CD4-positive, alpha-beta T cell treated with Interferon gamma for 1 hour (primary cell): ENCODE data around the gene KMT5B.
"Not testable (repeated sequence)": the region's sequence is repeated elsewhere in the genome, so short reads cannot be mapped to it uniquely, and the experiment has no call there.

Experiments used
- DNase-seq: peaks from one replicate; pipeline ENCODE4 v3.0.0-alpha.2; 2020

Gene KMT5B

GRCh38 chr11:68213135-68213515 is at the start of gene KMT5B:
TSS of gene KMT5B (minus strand) at chr11:68213296. CDS start at chr11:68190076, 23,220 bp downstream.
- peak; percentile 2 for DNase-seq

DNA sequence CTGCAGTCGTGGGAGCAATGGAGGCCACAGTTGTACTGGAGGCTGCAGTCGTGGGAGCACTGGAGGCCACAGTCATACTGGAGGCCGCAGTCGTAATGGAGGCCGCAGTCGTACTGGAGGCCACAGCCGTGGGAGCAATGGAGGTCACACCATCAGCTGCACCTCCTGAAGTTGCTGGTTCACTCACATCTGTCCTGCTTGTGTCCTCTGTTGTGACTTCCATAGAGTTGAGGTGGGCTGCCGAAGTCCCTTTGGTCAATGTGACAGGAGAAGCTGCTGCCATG is 49.4 kb upstream of the KMT5B start:
- no peak for DNase-seq

DNA sequence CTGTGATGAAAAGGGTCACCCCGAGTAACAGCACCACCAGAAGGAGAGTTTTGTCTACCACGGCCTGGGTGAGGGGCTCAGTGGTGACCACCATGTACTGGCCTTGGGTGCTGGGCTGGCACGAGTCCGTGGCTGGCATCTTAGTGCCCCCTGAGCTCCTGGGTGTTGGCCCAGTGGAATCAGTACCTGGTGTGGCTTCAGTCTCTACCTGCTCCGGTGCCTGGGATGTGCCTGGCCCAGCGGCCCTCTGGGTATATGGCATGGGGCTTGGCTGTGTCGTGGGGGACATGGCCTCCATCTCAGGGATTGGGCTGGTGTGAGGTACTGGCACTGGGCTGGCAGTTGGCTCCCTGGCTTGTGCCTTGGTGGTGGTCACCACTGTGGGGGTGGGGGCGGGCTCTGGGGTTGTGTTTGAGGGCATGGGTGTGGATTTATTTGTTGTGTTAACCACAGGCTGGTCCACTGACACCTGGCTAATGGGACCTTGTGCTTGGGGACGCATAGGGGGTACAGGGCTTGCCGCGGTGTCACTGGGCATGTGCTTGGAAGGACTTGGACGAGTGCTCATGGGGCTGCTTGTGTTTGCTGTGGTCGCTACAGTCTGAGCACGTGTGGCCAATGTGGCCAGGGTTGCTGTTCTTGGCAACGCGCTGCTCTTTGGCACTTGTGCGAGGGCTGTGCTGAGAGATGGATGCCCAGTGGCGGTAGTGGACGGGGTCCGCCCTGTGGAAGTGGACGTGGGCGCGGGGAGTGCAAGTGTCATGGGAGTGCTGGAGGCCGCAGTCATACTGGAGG is 48.9 kb upstream of the KMT5B start:
- DNase-seq: no peak

DNA sequence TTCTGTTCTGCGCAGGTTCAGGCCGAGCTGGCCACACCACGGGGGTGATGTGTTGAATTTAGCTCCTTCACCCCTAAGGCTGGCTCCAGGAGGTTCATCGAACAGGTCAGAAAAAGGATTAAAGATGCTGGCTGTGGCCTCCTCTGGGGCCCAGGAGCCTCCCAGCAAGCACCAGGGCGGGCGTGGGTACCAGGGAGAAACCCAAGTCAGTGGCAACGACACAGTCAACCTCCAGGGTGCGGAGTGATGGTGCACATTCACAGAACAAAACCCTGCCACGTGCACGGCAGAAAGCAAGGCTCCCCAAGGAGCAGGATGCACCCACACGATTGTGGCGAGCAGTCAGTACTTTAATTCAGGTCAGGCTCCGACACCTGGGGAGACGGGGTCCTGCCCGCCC is 47.9 kb upstream of the KMT5B start:
- DNase-seq: no peak

DNA sequence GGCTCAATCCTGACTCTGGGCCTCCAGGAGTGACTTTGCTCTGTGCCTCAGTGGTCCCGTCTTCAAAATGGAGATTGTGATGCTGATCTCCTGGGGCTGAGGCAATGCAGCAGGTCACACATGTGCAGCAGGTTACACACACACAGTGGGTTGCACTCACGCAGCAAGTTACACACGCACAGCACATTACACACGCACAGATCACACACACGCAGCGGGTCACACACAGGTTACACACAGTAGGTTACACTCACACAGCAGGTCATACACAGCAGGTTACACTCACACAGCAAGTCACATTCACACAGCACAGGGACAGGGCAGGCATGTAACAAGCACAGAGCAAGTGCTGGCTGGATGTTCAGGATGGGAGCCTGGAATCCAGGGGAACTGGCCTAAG is 47.4 kb upstream of the KMT5B start:
- no peak for DNase-seq

GRCh38 chr11:68259122-68259959 is 46.2 kb upstream of the KMT5B start:
- no peak for DNase-seq

DNA sequence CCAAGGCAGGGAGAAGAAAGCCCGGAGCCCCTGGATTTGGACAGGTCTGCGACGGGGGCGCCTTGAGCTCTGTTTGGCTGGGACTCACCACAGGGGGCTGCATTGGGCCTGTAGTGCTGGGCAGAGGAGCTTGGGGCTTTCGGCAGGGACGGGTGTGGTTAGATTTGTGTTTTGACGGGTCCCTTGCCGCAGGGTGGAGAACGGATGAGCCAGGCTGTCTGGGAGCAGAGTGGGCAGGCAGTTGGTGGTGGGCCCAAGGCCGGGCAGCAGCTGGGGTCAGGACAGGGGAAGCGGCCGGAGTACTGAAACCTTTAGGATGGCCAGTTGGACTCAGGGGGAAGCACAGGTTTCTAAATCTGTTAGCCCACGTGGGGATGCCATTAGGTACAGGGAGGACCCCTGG is 45.3 kb upstream of the KMT5B start:
- DNase-seq: no peak

DNA sequence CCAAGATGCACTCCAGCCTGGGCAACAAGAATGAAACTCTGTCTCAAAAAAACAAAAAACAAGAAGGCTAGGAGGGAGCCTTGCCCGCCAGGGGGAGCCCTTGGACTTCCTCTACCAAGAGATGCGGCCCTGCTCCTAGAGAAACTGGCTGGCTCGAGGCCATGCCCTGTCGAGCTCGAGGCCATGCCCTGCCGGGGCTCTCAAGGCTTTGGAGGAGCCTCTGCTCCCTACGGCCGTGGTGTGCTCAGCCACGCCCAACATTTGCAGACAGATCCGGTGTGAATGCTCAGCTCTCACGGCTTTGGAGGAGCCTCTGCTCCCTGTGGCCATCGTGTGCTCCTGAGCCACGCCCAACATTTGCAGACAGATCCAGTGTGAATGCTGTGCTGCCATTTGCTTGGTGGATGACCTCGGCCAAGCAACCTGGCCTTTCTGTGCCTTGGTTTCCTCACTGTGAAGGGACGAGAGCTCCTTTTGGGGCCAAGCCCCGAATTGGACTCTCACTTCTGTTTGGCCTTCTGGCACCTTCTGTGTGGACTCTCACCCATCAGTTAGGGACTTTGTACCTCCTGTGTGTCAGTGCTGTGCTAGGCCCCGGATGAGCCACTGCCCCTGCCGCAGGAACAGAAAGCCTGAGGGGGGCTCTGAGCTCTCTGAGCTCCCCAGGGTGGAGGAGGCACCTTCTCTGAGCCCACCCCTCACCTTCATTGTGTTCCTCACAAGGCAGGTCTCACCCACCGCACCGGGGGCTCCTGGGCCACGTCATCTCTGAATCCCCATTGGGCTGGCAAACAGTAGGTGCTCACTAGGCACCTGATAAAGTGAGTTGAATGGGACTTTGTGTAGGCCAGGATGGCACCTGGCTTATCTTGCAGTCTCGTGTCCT is 44.6 kb upstream of the KMT5B start:
- peak; percentile 89 for DNase-seq

GRCh38 chr11:68256331-68256741 is 43.2 kb upstream of the KMT5B start:
- DNase-seq: no peak

- DNase-seq: no peak
Observed at GRCh38 chr11:68255526-68255925, 42.4 kb upstream of the KMT5B start.

GRCh38 chr11:68254421-68254820 is 41.3 kb upstream of the KMT5B start:
- no peak for DNase-seq

DNA sequence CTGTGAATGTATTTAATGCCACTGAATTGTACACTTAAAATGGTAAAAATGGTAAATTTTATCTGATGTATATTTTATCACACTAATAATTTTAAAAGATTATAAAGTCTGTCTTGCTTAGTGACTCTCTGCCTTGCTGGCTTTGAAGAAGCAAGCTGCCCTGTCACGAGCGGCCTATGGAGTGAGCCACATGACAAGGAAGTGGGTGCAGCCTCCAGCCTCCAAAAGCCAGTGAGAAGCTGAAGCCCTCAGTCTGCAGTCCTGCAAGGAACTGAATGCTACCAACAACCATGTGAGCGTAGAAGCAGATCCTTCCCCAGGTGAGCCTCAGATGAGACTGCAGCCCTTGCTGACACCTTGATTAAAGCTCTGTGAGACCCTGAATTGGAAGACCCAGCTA is 38.7 kb upstream of the KMT5B start:
- DNase-seq: no peak

DNA sequence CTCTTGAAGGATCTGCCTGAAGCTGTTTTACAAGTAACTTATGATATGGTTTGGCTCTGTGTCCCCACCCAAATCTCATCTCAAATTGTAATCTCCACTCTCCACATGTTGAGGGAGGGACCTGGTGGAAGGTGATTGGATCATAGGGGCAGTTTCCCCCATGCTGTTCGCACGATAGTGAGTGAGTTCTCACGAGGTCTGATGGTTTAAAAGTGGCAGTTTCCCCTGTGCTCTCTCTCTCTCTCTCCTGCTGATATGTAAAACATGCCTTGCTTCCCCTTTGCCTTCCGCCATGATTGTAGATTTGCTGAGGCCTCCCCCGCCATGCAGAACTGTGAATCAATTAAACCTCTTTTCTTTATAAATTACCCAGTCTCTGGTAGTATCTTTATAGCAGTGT is 31.8 kb upstream of the KMT5B start:
- DNase-seq: not testable (repeated sequence)

GRCh38 chr11:68243847-68244246 is 30.8 kb upstream of the KMT5B start:
- DNase-seq: not testable (repeated sequence)

GRCh38 chr11:68242616-68243015 is 29.5 kb upstream of the KMT5B start:
- no peak for DNase-seq

DNA sequence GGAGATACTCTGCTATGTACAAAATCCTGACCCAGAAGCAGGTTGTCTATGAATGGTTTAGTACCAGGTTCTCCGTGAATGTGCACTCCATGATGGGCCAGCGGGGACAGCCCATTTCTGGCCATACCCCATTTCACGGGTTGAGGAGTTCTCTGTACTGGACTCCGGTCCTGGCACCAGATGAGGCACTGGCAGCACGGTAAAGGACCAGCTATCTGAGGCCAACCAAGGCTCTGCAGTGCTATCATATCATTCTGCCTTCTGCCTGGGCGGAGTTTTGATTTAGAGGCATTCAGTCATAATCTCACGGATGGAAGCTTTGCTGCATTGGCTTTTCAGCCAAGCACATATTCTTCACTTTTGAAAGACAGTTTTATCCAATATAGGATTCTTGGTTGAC is 18.5 kb upstream of the KMT5B start:
- no peak for DNase-seq

DNA sequence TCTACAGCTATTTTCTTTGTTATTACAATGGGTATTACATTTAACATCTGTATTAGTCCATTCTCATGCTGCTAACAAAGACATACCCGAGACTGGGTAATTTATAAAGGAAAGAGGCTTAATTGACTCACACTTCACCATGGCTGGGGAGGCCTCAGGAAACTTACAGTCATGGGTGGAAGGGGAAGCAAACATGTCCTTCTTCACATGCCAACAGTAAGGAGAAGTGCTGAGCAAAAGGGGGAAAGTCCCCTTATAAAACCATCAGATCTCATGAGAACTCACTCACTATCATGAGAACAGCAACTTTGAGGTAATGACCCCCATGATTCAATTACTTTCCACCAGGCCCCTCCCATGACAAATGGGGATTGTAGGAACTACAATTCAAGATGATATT is 16.5 kb upstream of the KMT5B start:
- DNase-seq: no peak

GRCh38 chr11:68226421-68226820 is 13.3 kb upstream of the KMT5B start:
- no peak for DNase-seq

GRCh38 chr11:68224606-68225005 is 11.5 kb upstream of the KMT5B start:
- DNase-seq: no peak

- DNase-seq: no peak
Observed at GRCh38 chr11:68223275-68223674, 10.2 kb upstream of the KMT5B start.

DNA sequence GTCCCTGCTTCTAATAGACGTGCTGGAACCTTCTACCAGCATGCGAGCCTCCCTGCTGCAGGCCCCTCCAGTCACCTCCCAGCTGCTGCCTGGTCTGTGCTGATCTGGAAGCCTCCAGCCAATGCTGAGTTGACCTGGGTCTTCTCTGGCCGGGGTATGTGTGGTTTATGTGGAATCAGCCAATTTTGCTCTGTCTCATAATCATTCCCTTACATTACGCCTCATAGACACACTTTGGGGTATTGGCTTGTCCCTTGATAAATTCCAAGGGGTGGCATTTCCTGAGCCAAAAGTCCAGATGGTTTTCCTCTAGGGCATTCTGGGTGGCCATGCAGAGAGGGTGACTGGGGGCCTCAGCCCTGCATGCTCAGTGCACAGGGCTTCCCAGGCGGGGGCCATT is 8.3 kb upstream of the KMT5B start:
- no peak for DNase-seq

GRCh38 chr11:68216171-68216938 is 3.3 kb upstream of the KMT5B start:
- no peak for DNase-seq
